ENCODE results near the gene OTP.

OTP gene

DNA sequence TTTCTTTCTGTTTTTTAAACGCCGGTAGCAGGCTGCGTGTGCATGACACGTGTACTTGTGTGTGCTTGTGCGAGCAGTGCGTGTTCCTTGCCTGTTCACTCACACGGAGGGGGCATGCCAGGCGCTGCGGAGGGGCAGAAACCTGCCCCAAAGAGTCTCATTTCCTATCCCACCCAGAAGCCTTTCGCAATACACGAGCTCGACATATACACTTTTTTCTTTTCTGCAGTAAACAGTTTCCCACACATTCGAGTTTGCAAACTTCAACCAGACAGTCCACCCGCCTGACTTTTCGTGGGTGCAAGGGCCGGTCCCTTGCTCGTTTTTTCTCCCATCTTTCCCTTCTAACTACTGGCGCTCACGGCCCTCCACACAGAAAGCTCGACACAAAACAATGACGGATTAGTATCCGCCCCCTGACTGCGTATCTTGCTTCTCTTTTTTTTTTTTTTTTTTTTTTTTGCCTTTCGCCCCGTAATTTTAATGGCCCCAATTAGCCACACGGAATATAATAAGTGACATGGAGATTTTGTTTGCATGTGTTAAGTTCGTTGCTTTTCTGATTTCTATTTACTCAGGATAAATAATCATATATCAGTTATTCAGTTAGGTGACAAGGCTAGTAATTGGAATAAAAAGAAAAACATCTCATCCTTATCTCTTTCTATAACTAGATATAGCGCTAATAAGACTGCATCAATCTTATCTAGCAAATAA, 5.3 kb upstream of the OTP start:
- TF ChIP-seq ZFX (IDR thresholded peaks at IDR 0.05; ENCODE audit: borderline replicate concordance) = no peak
- TF ChIP-seq, protein P1, sequence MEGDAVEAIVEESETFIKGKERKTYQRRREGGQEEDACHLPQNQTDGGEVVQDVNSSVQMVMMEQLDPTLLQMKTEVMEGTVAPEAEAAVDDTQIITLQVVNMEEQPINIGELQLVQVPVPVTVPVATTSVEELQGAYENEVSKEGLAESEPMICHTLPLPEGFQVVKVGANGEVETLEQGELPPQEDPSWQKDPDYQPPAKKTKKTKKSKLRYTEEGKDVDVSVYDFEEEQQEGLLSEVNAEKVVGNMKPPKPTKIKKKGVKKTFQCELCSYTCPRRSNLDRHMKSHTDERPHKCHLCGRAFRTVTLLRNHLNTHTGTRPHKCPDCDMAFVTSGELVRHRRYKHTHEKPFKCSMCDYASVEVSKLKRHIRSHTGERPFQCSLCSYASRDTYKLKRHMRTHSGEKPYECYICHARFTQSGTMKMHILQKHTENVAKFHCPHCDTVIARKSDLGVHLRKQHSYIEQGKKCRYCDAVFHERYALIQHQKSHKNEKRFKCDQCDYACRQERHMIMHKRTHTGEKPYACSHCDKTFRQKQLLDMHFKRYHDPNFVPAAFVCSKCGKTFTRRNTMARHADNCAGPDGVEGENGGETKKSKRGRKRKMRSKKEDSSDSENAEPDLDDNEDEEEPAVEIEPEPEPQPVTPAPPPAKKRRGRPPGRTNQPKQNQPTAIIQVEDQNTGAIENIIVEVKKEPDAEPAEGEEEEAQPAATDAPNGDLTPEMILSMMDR (IDR thresholded peaks at IDR 0.05) = no peak
- no peak overlapping the region for H3K27ac ChIP-seq

DNA sequence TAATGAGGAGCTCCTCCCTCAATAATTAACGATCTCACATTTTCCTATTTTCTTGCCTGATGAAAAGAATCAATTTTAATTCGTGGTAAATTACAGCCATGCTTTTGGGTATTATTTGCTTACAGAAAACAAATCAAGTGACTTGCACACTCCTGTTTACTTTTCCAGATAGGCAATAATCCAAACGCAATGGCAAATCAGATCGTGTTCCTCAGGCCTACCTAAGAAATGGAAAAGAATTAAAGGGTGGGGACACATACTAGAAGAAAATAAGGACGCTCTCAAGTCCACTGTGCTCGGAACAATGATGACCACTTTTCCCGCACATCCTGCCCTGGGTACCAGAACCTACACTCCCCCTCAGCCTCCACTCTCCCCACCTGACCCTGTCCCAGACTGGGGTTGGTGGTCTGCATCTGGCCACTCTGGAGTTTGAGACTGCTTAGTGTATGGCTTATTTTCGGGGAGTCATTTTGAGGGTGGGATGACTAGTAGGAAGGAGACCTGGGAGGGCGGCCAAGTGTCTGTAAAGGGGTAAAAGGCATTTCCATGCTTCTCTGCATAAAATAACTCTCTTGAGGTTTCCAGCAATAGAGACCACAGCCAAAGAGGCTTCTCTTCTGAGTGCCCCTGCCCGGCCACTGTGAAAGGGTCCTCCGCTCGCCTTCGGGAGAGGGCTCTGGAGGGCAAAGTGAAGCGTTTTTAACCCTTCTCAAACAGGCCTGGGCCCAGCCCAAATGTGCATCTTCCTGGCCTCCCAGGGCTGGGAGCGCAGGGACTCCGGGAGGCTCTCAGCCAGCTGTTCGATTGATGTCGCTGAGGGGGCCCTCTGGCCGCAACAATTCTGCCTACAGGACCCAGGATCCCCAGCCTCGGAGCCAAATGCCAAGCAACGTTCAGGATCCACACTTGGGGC, 4.5 kb upstream of the OTP start:
- TF ChIP-seq ZFX (IDR thresholded peaks at IDR 0.05; ENCODE audit: borderline replicate concordance) = no peak
- TF ChIP-seq, protein P1 (IDR thresholded peaks at IDR 0.05) = no peak
- H3K27ac ChIP-seq = no peak overlapping the region

DNA sequence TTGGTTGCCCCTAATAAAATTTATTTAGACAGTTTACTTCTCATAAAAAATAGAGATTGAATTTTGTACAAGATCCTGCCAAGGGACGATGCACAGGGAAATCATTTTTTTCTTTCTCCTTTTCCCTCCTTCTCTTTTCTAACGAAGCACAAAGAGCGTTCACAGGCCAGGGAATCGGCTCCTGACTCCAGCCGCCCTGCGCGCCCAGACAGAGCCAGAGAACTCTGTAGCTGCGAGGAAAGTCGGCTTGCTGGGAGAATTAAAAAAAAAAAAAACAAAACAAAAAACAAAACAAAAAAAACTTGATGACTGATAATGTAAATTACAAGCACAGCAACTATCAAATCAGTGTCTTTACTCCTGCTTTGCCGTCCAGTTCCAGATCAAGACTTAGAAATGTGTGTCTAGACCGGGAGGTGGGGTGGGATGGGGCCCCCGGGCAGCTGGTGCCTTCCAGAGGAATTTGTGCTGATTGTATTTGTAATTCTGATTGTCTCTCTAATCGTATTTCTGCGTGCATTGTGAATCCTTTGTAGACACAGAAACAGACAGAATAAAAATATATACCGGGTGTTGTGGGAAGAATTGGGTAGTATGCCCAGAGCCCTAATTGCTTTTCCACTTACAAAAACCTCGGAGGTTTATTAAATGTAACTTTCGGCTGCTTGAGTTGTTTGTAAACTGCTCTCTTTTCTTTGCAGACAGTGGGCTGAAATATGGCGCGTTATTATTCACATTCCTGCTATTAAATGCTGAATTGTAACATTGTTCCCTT, 3.6 kb upstream of the OTP start:
- no peak overlapping the region for H3K27ac ChIP-seq
- TF ChIP-seq ZFX (IDR thresholded peaks at IDR 0.05; ENCODE audit: borderline replicate concordance) = no peak
- TF ChIP-seq, protein P1 (IDR thresholded peaks at IDR 0.05) = no peak

DNA sequence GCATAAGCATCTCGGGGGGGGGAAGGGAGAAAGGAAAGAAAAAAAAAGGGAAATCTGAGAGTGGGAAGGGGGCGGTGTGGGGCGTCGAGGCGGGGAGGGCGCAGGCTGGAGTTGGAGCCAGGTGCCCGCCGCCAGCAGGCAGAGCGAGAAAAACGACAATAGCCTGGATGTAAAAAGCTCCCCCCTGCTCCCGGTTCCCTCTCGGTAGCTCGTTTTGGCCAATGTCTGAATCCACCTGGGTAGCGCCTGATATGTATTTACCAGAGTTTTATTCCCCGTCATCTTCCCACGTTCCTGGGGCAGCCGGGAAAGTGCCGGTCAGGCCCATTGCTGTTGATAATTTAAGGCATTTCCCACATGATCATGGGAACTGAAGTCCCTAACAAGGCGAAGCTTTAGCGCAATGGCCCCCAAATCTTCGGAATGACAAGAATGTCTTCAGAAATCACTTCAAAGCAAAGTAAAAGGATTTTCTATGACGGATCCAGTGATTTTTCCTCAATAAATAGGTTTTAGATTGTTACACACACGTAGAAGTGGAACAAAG, 3.0 kb upstream of the OTP start:
- TF ChIP-seq, protein P1 (IDR thresholded peaks at IDR 0.05) = no peak
- TF ChIP-seq ZFX (IDR thresholded peaks at IDR 0.05; ENCODE audit: borderline replicate concordance) = no peak
- no peak overlapping the region for H3K27ac ChIP-seq

DNA sequence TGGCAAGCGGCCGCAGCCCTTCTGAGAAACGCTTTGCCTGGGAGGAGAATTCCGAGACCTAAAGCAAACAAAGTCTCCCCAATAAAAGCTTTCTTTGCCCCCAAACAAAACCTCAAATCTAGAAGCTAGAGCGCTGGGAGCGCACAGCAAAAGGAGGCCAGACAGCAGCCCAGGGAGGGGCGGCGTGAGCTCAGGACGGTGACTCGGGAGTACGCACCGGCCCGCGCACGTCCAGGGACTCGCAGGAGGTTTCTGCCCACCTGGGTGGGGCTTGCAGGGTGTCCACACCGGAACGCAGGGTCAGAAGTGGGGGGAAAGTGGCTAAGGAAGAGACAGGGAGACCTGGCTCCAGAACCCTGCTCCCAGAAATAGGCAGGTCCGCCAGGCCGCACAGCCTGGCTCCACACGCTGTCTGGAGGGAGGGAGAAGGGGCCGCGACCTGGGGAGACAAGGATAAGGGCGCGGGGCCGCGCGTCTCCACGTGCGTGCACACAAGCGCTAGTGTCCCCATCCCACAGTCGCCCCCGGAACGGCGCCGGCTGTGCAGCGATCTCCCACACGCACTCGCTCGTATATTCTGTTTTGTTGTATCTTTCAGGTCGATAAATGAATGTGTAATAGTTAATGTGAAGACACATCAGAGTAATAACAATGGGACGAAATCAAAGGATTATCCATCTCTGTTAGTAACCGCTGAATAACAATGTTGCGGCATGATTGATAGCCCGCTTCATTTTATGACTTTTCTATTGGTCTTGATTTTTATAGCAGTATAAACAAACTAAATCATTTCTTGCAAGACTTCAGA, 2.3 kb upstream of the OTP start:
- no peak overlapping the region for H3K27ac ChIP-seq
- no peak for TF ChIP-seq ZFX (IDR thresholded peaks at IDR 0.05; ENCODE audit: borderline replicate concordance)
- TF ChIP-seq, protein P1 (IDR thresholded peaks at IDR 0.05) = no peak
